Bronchial epithelial cell (primary cell): ENCODE results near the gene MARS1. TPM values are rescaled to one million over a fixed set of nuclear protein-coding genes. Genes with fewer than 3 reads are reported as not detected.
"Not testable (repeated sequence)": the region's sequence is repeated elsewhere in the genome, so short reads cannot be mapped to it uniquely, and the experiment has no call there.

Experiments used
- DNase-seq: peaks from one replicate; pipeline ENCODE4 v3.0.0-alpha.2; 2010; ENCODE audit warnings: low read depth
- FAIRE-seq: peaks from 2 replicates; lab custom pipeline; 2011; peaks lifted over from hg19 to GRCh38; lab: Jason Lieb, UNC
- H3K27me3 ChIP-seq: 2 replicates; pipeline ENCODE4 v1.5.1; 2011; ENCODE audit warnings: low read length; ENCODE audit not compliant: control insufficient read depth, insufficient read depth
- H3K36me3 ChIP-seq: 2 replicates; pipeline ENCODE4 v1.5.1; 2011; ENCODE audit warnings: low read length; ENCODE audit not compliant: control insufficient read depth, insufficient read depth
- H3K4me3 ChIP-seq: 2 replicates; pipeline ENCODE4 v1.5.1; 2011; ENCODE audit warnings: mild to moderate bottlenecking, low read depth, low read length, control low read depth
- total RNA-seq: library from RNA; depleted of rRNA; stranded (reverse); fragments of >200 nt; gene quantifications from 2 replicates; pipeline ENCODE4 v1.2.1, GENCODE V29; 2014
- TF ChIP-seq, protein P1 (sequence below): IDR thresholded peaks from 2 replicates; pipeline ENCODE4 v1.5.1; 2011; ENCODE audit warnings: mild to moderate bottlenecking, moderate library complexity, low read length, control low read depth, inconsistent platforms; ENCODE audit not compliant: insufficient read depth, severe bottlenecking

Gene MARS1
- total RNA-seq, 1 donor from 2014 or later: 374 TPM

DNA sequence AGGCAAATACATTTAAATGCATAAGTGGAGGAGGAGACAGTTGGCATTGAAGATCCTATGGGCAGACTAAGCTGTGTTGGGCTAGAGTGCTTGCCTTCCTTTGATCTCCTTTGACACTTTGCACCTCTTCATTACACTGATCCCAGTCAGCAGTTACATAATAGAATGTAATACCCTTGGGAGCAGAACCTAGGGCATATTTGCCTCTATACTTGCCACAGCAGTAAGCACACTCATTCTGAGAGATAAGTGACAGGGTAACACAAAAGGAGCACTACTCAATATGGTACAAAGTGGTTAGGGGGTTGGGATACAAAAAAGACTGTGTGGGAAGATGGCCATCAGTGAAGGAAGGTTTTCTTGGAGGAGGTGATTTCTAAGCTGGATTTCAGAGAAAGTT, 9.0 kb downstream of the MARS1 start:
- TF ChIP-seq, protein P1, sequence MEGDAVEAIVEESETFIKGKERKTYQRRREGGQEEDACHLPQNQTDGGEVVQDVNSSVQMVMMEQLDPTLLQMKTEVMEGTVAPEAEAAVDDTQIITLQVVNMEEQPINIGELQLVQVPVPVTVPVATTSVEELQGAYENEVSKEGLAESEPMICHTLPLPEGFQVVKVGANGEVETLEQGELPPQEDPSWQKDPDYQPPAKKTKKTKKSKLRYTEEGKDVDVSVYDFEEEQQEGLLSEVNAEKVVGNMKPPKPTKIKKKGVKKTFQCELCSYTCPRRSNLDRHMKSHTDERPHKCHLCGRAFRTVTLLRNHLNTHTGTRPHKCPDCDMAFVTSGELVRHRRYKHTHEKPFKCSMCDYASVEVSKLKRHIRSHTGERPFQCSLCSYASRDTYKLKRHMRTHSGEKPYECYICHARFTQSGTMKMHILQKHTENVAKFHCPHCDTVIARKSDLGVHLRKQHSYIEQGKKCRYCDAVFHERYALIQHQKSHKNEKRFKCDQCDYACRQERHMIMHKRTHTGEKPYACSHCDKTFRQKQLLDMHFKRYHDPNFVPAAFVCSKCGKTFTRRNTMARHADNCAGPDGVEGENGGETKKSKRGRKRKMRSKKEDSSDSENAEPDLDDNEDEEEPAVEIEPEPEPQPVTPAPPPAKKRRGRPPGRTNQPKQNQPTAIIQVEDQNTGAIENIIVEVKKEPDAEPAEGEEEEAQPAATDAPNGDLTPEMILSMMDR: no peak
- H3K27me3 ChIP-seq: no peaks in the 10 kb centered on the region
- DNase-seq: no peak
- H3K4me3 ChIP-seq: no peak overlapping the region
- no peak for FAIRE-seq
- peaks cover 32% of the 10 kb centered on the region for H3K36me3 ChIP-seq

GRCh38 chr12:57497223-57498131, 9.6 kb downstream of the MARS1 start:
- Histone ChIP-seq H3K36me3 (peaks cover 36% of the 10 kb centered on the region), H3K4me3 (no peak overlapping the region), H3K27me3 (no peaks in the 10 kb centered on the region)
- DNase-seq: no peak
- FAIRE-seq: peak; percentile 91
- TF ChIP-seq, protein P1: no peak

DNA sequence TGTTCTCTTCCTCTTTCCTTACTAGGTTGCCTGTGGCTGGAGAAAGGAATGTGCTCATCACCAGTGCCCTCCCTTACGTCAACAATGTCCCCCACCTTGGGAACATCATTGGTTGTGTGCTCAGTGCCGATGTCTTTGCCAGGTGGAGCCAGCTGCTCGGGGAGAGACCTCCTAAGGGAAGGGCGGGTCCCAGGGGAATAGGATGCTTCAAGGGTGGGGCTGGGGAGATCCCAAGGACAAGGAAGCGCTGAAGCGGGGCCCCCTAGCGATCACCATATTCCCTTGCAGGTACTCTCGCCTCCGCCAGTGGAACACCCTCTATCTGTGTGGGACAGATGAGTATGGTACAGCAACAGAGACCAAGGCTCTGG, 10.2 kb downstream of the MARS1 start:
- Histone ChIP-seq H3K4me3 (no peak overlapping the region), H3K27me3 (no peaks in the 10 kb centered on the region)
- FAIRE-seq: no peak

GRCh38 chr12:57498571-57498970, 10.7 kb downstream of the MARS1 start:
- no peaks in the 10 kb centered on the region for H3K27me3 ChIP-seq
- TF ChIP-seq, protein P1: no peak
- no peak for FAIRE-seq
- H3K36me3 ChIP-seq: peaks cover 34% of the 10 kb centered on the region
- H3K4me3 ChIP-seq: no peak overlapping the region
- DNase-seq: no peak

More for the DNA sequence above, 10.2 kb downstream of the MARS1 start:
- TF ChIP-seq, protein P1: no peak
- DNase-seq: no peak
- peaks cover 32% of the 10 kb centered on the region for H3K36me3 ChIP-seq

- Histone ChIP-seq H3K27me3 (no peaks in the 10 kb centered on the region), H3K36me3 (peaks cover 41% of the 10 kb centered on the region), H3K4me3 (no peak overlapping the region)
- DNase-seq (no peak), FAIRE-seq (no peak)
- TF ChIP-seq, protein P1: no peak
Observed at GRCh38 chr12:57500213-57500612, 12.3 kb downstream of the MARS1 start.

GRCh38 chr12:57502311-57502969, 14.6 kb downstream of the MARS1 start:
- not testable (repeated sequence) for H3K27me3 ChIP-seq, DNase-seq, FAIRE-seq, H3K4me3 ChIP-seq
- H3K36me3 ChIP-seq: peaks cover 43% of the 10 kb centered on the region

DNA sequence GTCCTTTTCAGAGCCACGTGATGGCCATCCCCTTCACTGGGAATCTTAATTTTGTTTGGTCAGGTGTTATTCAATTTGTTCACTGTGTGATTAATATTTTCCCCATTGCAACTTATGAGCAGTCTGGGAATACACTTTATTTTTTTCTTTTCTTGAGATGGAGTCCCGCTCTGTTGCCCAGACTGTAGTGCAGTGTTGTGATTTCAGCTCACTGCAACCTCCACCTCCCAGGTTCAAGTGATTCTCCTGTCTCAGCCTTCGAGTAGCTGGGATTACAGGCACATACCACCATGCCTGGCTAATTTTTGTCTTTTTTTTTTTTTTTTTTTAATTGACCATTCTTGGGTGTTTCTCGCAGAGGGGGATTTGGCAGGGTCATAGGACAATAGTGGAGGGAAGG, 18.7 kb downstream of the MARS1 start:
- not testable (repeated sequence) for FAIRE-seq, H3K4me3 ChIP-seq, H3K27me3 ChIP-seq, DNase-seq
- peaks cover 28% of the 10 kb centered on the region for H3K36me3 ChIP-seq

- H3K27me3 ChIP-seq, DNase-seq, H3K4me3 ChIP-seq, FAIRE-seq: not testable (repeated sequence)
- peaks cover 32% of the 10 kb centered on the region for H3K36me3 ChIP-seq
Observed at GRCh38 chr12:57507796-57508195, 19.9 kb downstream of the MARS1 start.
